GM18867 (cell line): ENCODE results near the gene PLA2G4E.

Experiments used
- ATAC-seq: cut with Tn5 transposase; IDR thresholded peaks from one replicate; pipeline ENCODE4 v1.9.1; 2021; ENCODE audit warnings: mild to moderate bottlenecking, moderate library complexity; ENCODE audit not compliant: unreplicated experiment

Gene PLA2G4E, protein sequence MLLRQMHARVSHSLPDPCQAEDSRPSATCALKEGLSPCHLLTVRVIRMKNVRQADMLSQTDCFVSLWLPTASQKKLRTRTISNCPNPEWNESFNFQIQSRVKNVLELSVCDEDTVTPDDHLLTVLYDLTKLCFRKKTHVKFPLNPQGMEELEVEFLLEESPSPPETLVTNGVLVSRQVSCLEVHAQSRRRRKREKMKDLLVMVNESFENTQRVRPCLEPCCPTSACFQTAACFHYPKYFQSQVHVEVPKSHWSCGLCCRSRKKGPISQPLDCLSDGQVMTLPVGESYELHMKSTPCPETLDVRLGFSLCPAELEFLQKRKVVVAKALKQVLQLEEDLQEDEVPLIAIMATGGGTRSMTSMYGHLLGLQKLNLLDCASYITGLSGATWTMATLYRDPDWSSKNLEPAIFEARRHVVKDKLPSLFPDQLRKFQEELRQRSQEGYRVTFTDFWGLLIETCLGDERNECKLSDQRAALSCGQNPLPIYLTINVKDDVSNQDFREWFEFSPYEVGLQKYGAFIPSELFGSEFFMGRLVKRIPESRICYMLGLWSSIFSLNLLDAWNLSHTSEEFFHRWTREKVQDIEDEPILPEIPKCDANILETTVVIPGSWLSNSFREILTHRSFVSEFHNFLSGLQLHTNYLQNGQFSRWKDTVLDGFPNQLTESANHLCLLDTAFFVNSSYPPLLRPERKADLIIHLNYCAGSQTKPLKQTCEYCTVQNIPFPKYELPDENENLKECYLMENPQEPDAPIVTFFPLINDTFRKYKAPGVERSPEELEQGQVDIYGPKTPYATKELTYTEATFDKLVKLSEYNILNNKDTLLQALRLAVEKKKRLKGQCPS

DNA sequence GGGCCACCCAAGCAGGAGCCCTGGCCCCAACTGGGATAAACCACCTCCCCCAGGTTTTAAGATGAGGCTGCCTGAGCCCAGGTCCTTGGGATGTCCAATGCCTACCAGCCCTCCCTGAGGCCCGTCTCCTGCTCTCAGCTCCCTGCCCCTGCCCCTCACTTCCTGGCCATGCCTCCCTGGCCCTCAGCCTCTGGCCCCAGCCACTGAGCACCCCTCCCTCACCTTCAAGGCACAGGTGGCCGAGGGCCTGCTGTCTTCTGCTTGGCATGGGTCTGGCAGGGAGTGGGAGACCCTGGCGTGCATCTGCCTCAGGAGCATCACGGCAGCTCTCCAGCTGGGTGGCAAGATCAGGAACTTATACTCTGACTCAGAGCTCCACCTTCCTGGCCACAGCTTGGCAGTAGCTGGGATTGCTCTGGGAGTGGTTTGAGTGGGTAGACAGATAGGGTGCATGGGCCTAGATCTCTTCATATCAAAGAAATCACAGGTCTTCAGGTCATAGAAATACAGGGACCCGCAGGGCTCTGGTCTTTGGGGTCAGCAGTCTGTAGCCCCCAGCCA lies at the start of gene PLA2G4E:
TSS of gene PLA2G4E (minus strand) at position 330 of the 561 bp plus-strand sequence. CDS start at position 318, 12 bp downstream.
- no peak for ATAC-seq

DNA sequence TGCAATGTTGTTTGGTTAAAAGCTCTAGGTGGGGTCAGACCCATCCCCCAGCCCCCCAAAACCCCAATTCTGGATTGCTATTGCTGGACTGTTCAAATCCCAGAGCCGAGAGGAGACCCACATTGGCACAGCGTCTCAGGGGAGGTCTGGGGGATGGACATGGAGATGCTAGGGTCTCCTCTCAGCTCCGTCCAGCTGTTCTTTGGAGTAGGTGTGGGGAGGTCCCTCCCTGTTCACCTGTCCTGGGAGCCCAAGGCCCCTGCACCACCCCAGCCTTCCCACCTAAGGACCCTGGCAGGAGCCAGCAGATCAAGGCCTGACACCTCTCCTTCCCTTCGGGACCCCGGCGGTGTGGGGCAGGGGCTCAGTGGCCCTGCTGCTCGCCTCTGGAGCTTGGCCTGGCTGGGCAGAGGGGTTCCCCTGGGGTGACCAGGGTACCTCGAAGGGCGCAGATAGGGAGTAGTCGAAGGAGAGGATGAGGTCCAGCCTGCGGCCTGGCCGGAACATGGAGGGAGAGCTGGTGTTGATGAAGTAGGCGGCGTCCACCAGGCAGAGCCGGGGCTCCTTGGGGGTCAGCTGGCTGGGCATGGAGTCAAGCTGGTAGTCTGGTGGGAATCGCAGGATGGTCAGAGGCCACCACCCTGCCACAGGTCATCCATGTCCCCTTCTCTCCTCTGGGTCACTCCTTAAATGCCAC lies 49.6 kb upstream of the PLA2G4E start:
- ATAC-seq = no peak

DNA sequence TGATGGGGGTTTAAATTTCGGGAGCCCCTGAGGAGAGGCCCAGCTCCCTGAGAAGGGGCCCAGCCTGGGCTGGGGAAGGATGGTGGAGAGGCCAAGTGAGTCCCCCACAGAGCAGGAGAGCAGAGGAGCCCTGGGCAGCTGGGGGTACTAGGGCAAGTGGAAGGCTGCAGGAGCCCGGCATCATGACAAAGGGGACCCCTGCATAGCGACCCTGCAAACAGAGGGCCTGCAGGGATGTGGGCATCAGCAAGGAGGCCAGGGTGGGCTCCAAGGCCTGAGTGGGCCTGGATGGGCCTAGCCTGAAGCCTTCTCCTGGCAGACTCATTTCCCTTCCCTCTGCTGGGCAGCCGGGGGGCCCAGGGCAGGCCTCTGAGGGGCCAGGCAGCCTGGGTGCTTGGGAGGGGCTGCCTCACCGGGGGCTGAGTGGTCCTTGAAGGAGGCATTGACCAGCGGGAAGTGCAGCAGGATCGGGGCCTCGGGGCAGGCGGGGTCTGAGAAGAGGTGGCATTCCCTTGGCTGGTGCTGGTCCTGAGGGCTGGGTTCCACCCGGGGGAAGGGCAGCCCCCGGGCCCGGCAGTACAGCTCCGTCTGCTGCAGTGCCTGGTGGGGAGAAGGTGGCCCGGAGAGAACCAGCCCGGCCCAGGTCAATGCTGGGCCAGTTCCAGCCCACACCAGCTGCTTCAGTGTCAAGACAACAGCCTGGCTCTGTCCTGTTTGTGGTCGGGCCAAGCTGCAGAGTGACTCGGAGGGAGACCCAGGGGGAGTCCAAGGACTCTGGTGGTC lies 48.8 kb upstream of the PLA2G4E start:
- no peak for ATAC-seq

GRCh38 chr15:42069025-42069424 lies 48.2 kb upstream of the PLA2G4E start:
- ATAC-seq = no peak

- ATAC-seq = no peak
Measured at GRCh38 chr15:42068601-42069000, 47.8 kb upstream of the PLA2G4E start.

- ATAC-seq = no peak
Measured at GRCh38 chr15:42066764-42067415, 46.0 kb upstream of the PLA2G4E start.

GRCh38 chr15:42065468-42065867 lies 44.6 kb upstream of the PLA2G4E start:
- no peak for ATAC-seq

DNA sequence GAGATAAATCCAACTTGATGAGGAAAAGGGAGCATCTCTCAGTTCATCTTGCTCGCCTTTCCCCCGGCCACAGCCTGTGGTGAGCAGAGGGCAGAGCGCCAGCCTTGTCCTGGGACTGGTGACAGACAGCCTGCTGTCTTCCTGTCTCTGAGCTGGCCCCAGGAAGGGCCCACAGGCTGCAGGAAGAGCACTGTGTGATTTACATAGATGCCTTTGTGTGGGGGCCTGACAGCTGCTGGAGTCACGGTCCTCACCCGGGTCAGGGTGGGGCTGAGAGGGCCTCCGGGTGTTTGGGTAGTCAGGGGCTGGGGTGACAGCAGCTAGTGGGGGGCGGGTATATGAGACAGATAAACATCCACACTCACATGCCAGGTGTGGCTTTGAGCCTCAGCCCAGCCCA lies 44.2 kb upstream of the PLA2G4E start:
- no peak for ATAC-seq

DNA sequence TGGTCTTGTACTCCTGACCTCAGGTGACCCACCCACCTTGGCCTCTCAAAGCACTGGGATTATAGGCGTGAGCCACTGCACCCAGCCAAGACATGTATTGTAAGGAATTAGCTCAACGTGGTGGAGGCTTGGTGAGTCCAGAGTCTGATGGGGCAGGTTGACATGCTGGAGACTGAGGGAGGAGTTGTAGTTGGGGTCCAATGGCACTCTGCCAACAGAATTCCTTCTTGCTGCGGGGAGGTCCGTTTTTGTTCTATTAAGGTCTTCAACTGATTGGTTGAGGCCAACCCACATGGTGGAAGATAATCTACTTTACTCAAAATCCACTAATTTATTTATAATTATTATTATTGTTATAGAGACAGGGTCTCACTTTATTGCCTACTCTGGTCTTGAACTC lies 43.4 kb upstream of the PLA2G4E start:
- no peak for ATAC-seq

DNA sequence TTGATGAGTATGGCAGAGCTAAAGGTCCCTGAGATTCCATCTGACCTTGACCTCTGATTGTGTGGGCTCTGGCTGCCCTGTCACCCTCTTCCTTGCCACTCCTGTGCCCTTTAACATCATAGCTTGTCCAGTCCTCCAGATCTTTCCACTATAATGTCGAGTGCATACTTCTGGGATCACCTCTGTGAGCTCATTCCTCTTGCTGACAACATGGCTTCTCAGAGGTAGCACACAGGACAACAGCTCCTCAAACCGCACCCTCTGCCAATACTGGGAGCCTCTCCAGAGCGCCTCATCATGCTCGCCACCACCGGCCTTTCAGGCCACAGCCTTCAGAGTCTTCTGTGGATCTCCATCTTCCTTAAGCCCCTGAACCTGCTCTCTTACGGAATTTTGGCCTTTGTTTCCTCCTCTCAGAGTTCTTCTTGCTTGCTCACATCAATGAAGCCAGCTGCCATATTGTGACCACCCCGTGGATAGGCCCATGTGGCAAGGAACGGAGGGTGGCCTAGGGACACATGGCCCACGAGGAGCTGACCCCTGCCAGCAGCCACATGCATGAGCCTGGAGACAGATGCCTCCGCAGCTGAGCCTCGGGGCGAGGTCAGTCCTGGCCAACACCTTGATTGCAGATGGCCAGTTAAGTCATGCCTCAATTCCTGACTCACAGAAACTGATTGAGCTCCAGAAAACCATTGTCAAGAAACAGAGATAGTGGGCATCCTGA lies 42.4 kb upstream of the PLA2G4E start:
- no peak for ATAC-seq

DNA sequence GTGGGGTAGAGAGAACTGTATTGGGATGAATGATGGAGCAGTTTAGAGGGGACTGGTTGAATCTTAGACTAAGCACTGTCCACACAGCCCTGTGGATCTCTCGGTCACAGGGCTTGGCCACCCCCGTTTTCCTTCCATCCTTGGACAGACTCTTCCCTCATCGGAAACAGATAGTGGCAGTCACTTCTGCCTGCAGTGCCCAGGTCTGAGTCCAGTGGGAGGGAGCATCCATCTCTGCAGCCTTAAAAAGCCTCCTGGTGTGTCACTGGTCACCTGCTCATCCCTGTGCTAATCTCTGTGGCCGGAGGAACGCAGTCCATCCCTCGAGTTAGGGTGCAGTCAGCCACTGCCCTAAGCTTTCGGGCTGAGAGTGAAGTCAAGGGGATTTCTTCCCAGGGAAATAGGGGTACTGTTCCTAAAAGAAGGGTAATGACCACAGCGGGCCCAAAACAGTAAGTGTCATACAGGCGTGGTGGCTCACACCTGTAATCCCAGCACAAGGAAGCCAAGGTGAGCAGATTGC lies 41.5 kb upstream of the PLA2G4E start:
- ATAC-seq = no peak

- no peak for ATAC-seq
Measured at GRCh38 chr15:42060797-42061196, 40.0 kb upstream of the PLA2G4E start.

DNA sequence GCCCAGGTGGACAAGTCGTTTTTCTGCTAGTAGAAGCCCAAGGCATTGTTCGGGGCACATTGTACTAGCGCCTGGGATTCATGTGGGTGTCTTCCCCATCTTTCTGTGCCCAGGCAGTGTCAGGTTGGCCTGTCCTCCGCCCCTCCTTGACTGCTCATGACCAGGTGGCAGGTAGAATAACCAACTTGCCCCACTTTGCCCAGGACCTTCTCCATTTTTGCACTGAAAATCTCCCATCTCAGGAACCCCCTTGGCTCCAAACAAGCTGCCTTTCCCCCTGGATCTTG lies 39.6 kb upstream of the PLA2G4E start:
- no peak for ATAC-seq

DNA sequence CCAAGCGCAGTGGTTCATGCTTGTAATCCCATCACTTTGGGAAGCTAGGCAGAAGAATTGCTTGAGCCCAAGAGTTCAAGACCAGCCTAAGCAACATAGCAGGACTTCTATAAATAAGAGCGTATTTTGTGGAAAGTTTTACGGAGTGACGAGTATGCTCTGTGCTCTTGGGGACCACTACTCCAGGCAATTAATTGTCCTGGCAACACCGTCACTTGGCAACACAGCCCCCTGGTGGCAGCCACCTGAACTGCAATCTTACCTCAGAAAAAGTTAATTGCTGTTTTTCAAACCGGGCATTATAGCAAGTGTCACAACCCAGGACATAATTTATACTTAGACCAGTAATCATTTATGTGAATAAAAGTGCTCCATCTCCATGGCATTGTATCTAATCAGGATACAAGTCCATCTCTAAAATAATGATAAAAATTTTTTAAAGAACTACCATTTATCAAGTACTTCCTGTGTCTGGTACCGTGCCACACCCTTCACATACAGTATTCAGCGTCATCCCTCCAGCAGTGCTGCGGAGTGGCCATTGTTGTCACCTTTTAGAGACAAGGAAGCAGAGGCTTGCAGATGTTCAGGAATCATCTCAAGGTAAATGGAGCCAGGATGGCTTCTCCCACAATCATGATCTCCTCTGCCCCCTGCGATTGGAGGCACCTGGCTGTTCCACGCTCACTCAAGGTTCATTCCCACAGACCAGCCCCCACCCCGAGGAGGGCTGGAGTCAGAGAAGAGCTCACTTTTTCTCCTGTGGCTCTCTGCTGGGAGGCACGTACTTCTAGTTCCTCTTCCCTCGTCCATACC lies 39.0 kb upstream of the PLA2G4E start:
- ATAC-seq = no peak

- no peak for ATAC-seq
Measured at GRCh38 chr15:42058791-42059190, 37.9 kb upstream of the PLA2G4E start.

DNA sequence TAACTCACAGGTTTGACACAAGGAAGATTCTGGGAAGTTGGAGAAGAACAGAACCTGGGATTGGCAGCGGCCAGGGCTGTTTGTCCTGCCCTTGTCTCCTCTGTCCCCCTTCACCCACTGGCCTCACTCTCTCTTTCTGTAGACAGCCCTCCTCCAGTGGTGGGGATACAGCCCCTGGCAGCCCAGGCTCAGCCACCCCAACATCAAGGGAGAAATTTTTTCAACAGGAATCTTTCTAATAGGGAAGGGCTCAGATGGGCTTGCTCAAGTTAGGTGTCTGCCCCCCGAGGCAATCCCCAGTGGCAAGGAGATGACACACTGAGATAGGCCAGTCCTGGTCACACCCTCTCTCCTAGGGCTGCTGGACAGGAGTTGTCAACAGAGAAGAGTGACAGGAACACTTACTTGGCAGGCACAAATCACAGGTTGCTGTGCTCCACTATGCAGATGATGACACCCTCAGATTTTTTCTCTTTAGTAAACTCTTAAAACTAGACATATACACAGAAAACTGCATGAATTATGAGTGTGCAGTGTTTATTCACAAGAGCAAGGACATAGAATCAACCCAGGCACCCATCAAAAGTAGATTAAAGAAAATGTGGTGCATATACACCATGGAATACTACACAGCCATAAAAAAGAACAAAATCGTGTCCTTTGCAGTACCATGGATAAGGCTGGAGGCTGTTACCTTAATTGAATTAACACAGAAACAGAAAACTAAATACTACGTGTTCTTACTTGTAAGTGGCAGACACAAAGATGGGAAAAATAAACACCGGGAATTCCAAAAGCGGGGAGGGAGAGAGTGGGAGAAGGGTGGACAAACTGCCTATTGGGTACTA lies 37.2 kb upstream of the PLA2G4E start:
- ATAC-seq = no peak
